Embryonic facial prominence (tissue), 1 donor: ENCODE measurements around the gene CCDC179.

ENCODE experiments used
- DNase-seq: peaks from one replicate; pipeline ENCODE4 v3.0.0-alpha.2; 2016; ENCODE audit errors: extremely low spot score

The CCDC179 gene

GRCh38 chr11:22860241-22860640, at the start of gene CCDC179:
Gene CCDC179, minus strand, starts transcription at chr11:22860474. Its CDS starts 53 bp downstream, at chr11:22860421.
- no peak for DNase-seq

- no peak for DNase-seq
Measured at GRCh38 chr11:22903782-22904181, 43.5 kb upstream of the CCDC179 start.

GRCh38 chr11:22901603-22902002, 41.3 kb upstream of the CCDC179 start:
- no peak for DNase-seq

GRCh38 chr11:22900764-22901486, 40.7 kb upstream of the CCDC179 start:
- no peak for DNase-seq

- DNase-seq = no peak
Measured at GRCh38 chr11:22898036-22898435, 37.8 kb upstream of the CCDC179 start.

GRCh38 chr11:22890227-22890626, 30.0 kb upstream of the CCDC179 start:
- DNase-seq = no peak

GRCh38 chr11:22884217-22884616, 23.9 kb upstream of the CCDC179 start:
- DNase-seq = no peak

GRCh38 chr11:22879630-22880029, 19.4 kb upstream of the CCDC179 start:
- DNase-seq = no peak

- DNase-seq = no peak
Measured at GRCh38 chr11:22878604-22879003, 18.3 kb upstream of the CCDC179 start.

GRCh38 chr11:22878039-22878438, 17.8 kb upstream of the CCDC179 start:
- no peak for DNase-seq

- DNase-seq = peak; percentile 86
Measured at GRCh38 chr11:22875869-22876473, 15.7 kb upstream of the CCDC179 start.

- DNase-seq = no peak
Measured at GRCh38 chr11:22869325-22869724, 9.1 kb upstream of the CCDC179 start.

- no peak for DNase-seq
Measured at GRCh38 chr11:22859756-22860155, 518 bp downstream of the CCDC179 start.

- no peak for DNase-seq
Measured at GRCh38 chr11:22851477-22851876, 8.8 kb downstream of the CCDC179 start.

GRCh38 chr11:22846726-22847125, 13.5 kb downstream of the CCDC179 start:
- DNase-seq = no peak

- DNase-seq = no peak
Measured at GRCh38 chr11:22832315-22833015, 27.8 kb downstream of the CCDC179 start.

GRCh38 chr11:22830082-22830414, 30.2 kb downstream of the CCDC179 start:
- DNase-seq = no peak

GRCh38 chr11:22829231-22830081, 30.8 kb downstream of the CCDC179 start, which contains the start of gene SVIP:
Gene SVIP, minus strand, starts transcription at chr11:22829801. Its CDS starts 53 bp downstream, at chr11:22829748.
- peak; percentile 87 for DNase-seq

- DNase-seq = no peak
Measured at GRCh38 chr11:22828373-22828772, 31.9 kb downstream of the CCDC179 start.

- DNase-seq = no peak
Measured at GRCh38 chr11:22822203-22822602, 38.1 kb downstream of the CCDC179 start.

GRCh38 chr11:22809893-22810292, 50.4 kb downstream of the CCDC179 start:
- no peak for DNase-seq
